WTC11 (cell line): ENCODE data around the gene SIGLEC1. TPM values are rescaled to one million over a fixed set of nuclear protein-coding genes. Genes with fewer than 3 reads are reported as not detected.

Source experiments
- ATAC-seq: fragments of 200-7000 bp; cut with Tn5 transposase; 2 replicates; pipeline ENCODE4 v1.10.0; 2021; ENCODE audit warnings: mild to moderate bottlenecking, moderate library complexity
- CTCF ChIA-PET: fragments of 300-600 bp; sonication (Branson Sonifier 250); formaldehyde crosslinking; loops from one replicate; lab custom pipeline; 2021; ENCODE audit warnings: antibody characterized with exemption; lab: Charles Lee
- POLR2A ChIA-PET: fragments of 350-600 bp; sonication (Branson Sonifier 250); formaldehyde crosslinking; loops from one replicate; lab custom pipeline; 2021; ENCODE audit warnings: antibody characterized with exemption; lab: Charles Lee
- DNase-seq: peaks from one replicate; pipeline ENCODE4 v3.0.0; 2021; ENCODE audit warnings: low spot score
- H3K27ac Mint-ChIP-seq: 2 replicates; pipeline ENCODE4 v1.8.0; 2021; ENCODE audit warnings: mixed read lengths
- H3K27me3 Mint-ChIP-seq: 2 replicates; pipeline ENCODE4 v1.8.0; 2021; ENCODE audit warnings: low read depth, mild to moderate bottlenecking, moderate library complexity, mixed read lengths
- H3K36me3 Mint-ChIP-seq: 2 replicates; pipeline ENCODE4 v1.8.0; 2021; ENCODE audit warnings: mixed read lengths
- H3K4me1 Mint-ChIP-seq: 2 replicates; pipeline ENCODE4 v1.8.0; 2022; ENCODE audit warnings: mixed read lengths
- H3K4me3 Mint-ChIP-seq: 2 replicates; pipeline ENCODE4 v1.8.0; 2021; ENCODE audit warnings: mild to moderate bottlenecking, moderate library complexity, mixed read lengths
- H3K9me3 Mint-ChIP-seq: 2 replicates; pipeline ENCODE4 v1.8.0; 2021; ENCODE audit warnings: mixed read lengths
- AFF4 ChIP-seq: sonication (generic); formaldehyde crosslinking; IDR thresholded peaks from 2 replicates; pipeline ENCODE4 v1.8.1; 2023; ENCODE audit warnings: mild to moderate bottlenecking, missing genetic modification reagents, borderline replicate concordance
- ATF6 ChIP-seq: sonication (generic); formaldehyde crosslinking; IDR thresholded peaks from 2 replicates; pipeline ENCODE4 v1.8.1; 2023; ENCODE audit warnings: mild to moderate bottlenecking, missing genetic modification reagents
- E2F4 ChIP-seq: sonication (generic); formaldehyde crosslinking; IDR thresholded peaks from 2 replicates; pipeline ENCODE4 v1.8.1; 2022; ENCODE audit warnings: low read depth, mild to moderate bottlenecking, moderate library complexity, missing genetic modification reagents, borderline replicate concordance
- ERG ChIP-seq: fragments of 250-450 bp; sonication (Bioruptor Pico); IDR thresholded peaks from 2 replicates; pipeline ENCODE4 v1.8.0; 2021; ENCODE audit warnings: mild to moderate bottlenecking
- ESRRA ChIP-seq: sonication (generic); formaldehyde crosslinking; IDR thresholded peaks from 2 replicates; pipeline ENCODE4 v1.8.1; 2022; ENCODE audit warnings: mild to moderate bottlenecking, missing genetic modification reagents, borderline replicate concordance
- FOXP1 ChIP-seq: sonication (generic); formaldehyde crosslinking; IDR thresholded peaks from 2 replicates; pipeline ENCODE4 v1.8.0; 2022; ENCODE audit warnings: missing genetic modification reagents, mild to moderate bottlenecking, moderate library complexity, borderline replicate concordance
- MXD4 ChIP-seq: fragments of 250-450 bp; sonication (Bioruptor Pico); IDR thresholded peaks from 2 replicates; pipeline ENCODE4 v1.8.0; 2021; ENCODE audit warnings: mild to moderate bottlenecking, moderate library complexity, borderline replicate concordance
- MYBL2 ChIP-seq: sonication (generic); formaldehyde crosslinking; IDR thresholded peaks from 2 replicates; pipeline ENCODE4 v1.8.1; 2023; ENCODE audit warnings: mild to moderate bottlenecking, moderate library complexity, missing genetic modification reagents
- NR1H2 ChIP-seq: sonication (generic); formaldehyde crosslinking; IDR thresholded peaks from 2 replicates; pipeline ENCODE4 v1.9.0; 2021; ENCODE audit warnings: mild to moderate bottlenecking, moderate library complexity, missing genetic modification reagents
- PREB ChIP-seq: sonication (generic); formaldehyde crosslinking; IDR thresholded peaks from 2 replicates; pipeline ENCODE4 v1.8.1; 2022; ENCODE audit warnings: mild to moderate bottlenecking, missing genetic modification reagents, moderate library complexity, borderline replicate concordance
- ZNF121 ChIP-seq: sonication (generic); formaldehyde crosslinking; IDR thresholded peaks from 2 replicates; pipeline ENCODE4 v1.8.0; 2023; ENCODE audit warnings: missing genetic modification reagents
- ZNF138 ChIP-seq: sonication (generic); formaldehyde crosslinking; conservative IDR thresholded peaks from 2 replicates; pipeline ENCODE4 v1.8.1; 2022; ENCODE audit warnings: mild to moderate bottlenecking, moderate library complexity, missing genetic modification reagents
- ZNF219 ChIP-seq: sonication (generic); formaldehyde crosslinking; IDR thresholded peaks from 2 replicates; pipeline ENCODE4 v1.8.0; 2023; ENCODE audit warnings: missing genetic modification reagents, mild to moderate bottlenecking, borderline replicate concordance
- ZNF416 ChIP-seq: fragments of 250-450 bp; sonication (Bioruptor Pico); IDR thresholded peaks from 2 replicates; pipeline ENCODE4 v1.9.0; 2021; ENCODE audit warnings: mild to moderate bottlenecking, inconsistent platforms
- total RNA-seq: library from RNA; stranded (reverse); gene quantifications from 3 replicates; pipeline ENCODE4 v1.2.3, GENCODE V29; 2021

SIGLEC1 gene
- total RNA-seq, 1 experiment from 2014 or later: 0.04 TPM

GRCh38 chr20:3759316-3759823 lies 47.0 kb upstream of the SIGLEC1 start (continued):
- TF ChIP-seq ERG (CRISPR knock-in tag): no peak
- TF ChIP-seq NR1H2 (CRISPR knock-in tag): no peak
- TF ChIP-seq ESRRA (CRISPR knock-in tag): no peak
- no peak for TF ChIP-seq MXD4
- TF ChIP-seq MYBL2 (CRISPR knock-in tag): no peak
- TF ChIP-seq, all 79 proteins: peak for 0

- Mint-ChIP-seq H3K27ac (no peak overlapping the region), H3K36me3 (peaks cover 19% of the 10 kb centered on the region), H3K4me1 (peaks cover 2% of the 10 kb centered on the region; the same call in 1 of the 2 replicates), H3K27me3 (no peaks in the 10 kb centered on the region), H3K4me3 (no peak overlapping the region), H3K9me3 (no peaks in the 10 kb centered on the region)
- DNase-seq (no peak), ATAC-seq (no peak)
- ChIA-PET CTCF (interaction anchor here (1.0 to 3.5 kb wide), 4 partner anchors 9 to 62 kb away, joined by 3 to 23 read pairs (median 3); partner anchors contain the start of gene ADISSP), POLR2A (interaction anchor here (1.1 kb wide), 1 partner anchor 77 kb away, joined by 3 read pairs; the partner anchor contains the start of gene ADAM33)
- TF ChIP-seq ZNF416 (CRISPR knock-in tag): no peak
- no peak for TF ChIP-seq ZNF219
- no peak for TF ChIP-seq ZNF121 (CRISPR knock-in tag)
- no peak for TF ChIP-seq ZNF138 (CRISPR knock-in tag)
- no peak for TF ChIP-seq ATF6 (CRISPR knock-in tag)
- no peak for TF ChIP-seq E2F4 (CRISPR knock-in tag)
- no peak for TF ChIP-seq AFF4
- no peak for TF ChIP-seq PREB (CRISPR knock-in tag)
- TF ChIP-seq FOXP1 (CRISPR knock-in tag): no peak
- TF ChIP-seq, all 79 proteins: peak for 0
These were observed 46.2 kb upstream of the SIGLEC1 start for GRCh38 chr20:3758566-3758965.
